ENCODE measurements around the gene LRRC8D. TPM values are rescaled to one million over a fixed set of nuclear protein-coding genes. Genes with fewer than 3 reads are reported as not detected.

Gene LRRC8D
- total and polyA plus RNA-seq, 2 of the 4 experiments (the other 2 are of a cell fraction) = 34.1 to 35.3 TPM

GRCh38 chr1:89837510-89837909 lies 16.7 kb downstream of the LRRC8D start:
- H3K4me3 ChIP-seq (ENCODE audit: insufficient read depth, low read depth, low read length) = no peak overlapping the region
- H4K20me1 ChIP-seq (ENCODE audit: insufficient read depth, low read length) = peaks cover 4% of the 10 kb centered on the region; the same call in 1 of the 2 replicates
- no peaks in the 10 kb centered on the region for H3K79me1 ChIP-seq (ENCODE audit: low read depth in 1 of 2, low read length in 2 of 2)
- no peak overlapping the region for H2AFZ ChIP-seq (replicated peaks; ENCODE audit: low read length, poor library complexity)
- no peak overlapping the region for H2BK15ac ChIP-seq (ENCODE audit: low read depth, low read length)
- H3K9ac ChIP-seq (ENCODE audit: low read depth, low read length) = no peak overlapping the region
- no peaks in the 10 kb centered on the region for H3K9me3 ChIP-seq (ENCODE audit: control insufficient read depth, insufficient read depth, low read length)
- no peak overlapping the region for H3K4me2 ChIP-seq (ENCODE audit: low read depth, low read length)
- no peak overlapping the region for H2AK5ac ChIP-seq (ENCODE audit: low read depth, low read length)
- H2BK5ac ChIP-seq (ENCODE audit: low read depth, low read length, poor library complexity, severe bottlenecking) = no peak overlapping the region
- no peak overlapping the region for H3K18ac ChIP-seq (ENCODE audit: low read depth, low read length)
- H3K4ac ChIP-seq (ENCODE audit: low read depth, low read length) = no peak overlapping the region
- H3K36me3 ChIP-seq (ENCODE audit: control insufficient read depth, insufficient read depth, low read length) = no peaks in the 10 kb centered on the region
- 0 out of 2 replicates have a peak, but pooled peaks cover 7% of the 10 kb centered on the region for H3K9me1 ChIP-seq (ENCODE audit: insufficient read depth, low read length)
- no peak overlapping the region for H2BK120ac ChIP-seq (ENCODE audit: low read depth, low read length)
- H4K91ac ChIP-seq (ENCODE audit: insufficient read depth, low read depth, low read length) = no peak overlapping the region
- H4K5ac ChIP-seq (ENCODE audit: low read depth, low read length) = no peak overlapping the region
- CTCF ChIA-PET = no interaction called here
- H3K56ac ChIP-seq (ENCODE audit: extremely low read depth, insufficient read depth, low read length) = no peak overlapping the region
- H3K4me1 ChIP-seq (ENCODE audit: control insufficient read depth, insufficient read depth, low read length) = peaks cover 6% of the 10 kb centered on the region
- BruUV-seq (replicated peaks) = no TSS peak
- H3K14ac ChIP-seq (replicated peaks; ENCODE audit: low read depth, low read length) = no peak overlapping the region
- POLR2A ChIA-PET (ENCODE audit: unreplicated experiment) = no interaction called here
- no peak for DNase-seq
- intact Hi-C loops (cut with micrococcal nuclease) (no loop called here), in situ Hi-C loops (cut with MboI; ENCODE audit: low sequenced_read_pairs) (no loop called here), dilution Hi-C loops (cut with HindIII; ENCODE audit: low sequenced_read_pairs, unreplicated experiment) (no loop called here)
- no peaks in the 10 kb centered on the region for H3K27me3 ChIP-seq (ENCODE audit: control insufficient read depth, insufficient read depth, low read length)
- H2BK20ac ChIP-seq (ENCODE audit: low read depth, low read length) = no peak overlapping the region
- TF ChIP-seq MAFK (IDR thresholded peaks at IDR 0.05; ENCODE audit: low read depth, low read length) = no peak
- no peak for TF ChIP-seq NFE2L2 (IDR thresholded peaks at IDR 0.05; ENCODE audit: low read depth, low read length)
- TF ChIP-seq CEBPB (IDR thresholded peaks at IDR 0.05; ENCODE audit: low read depth, low read length) = no peak
- no peak for TF ChIP-seq CTCF (conservative IDR thresholded peaks at IDR 0.05; ENCODE audit: low read depth, low read length)
- TF ChIP-seq POLR2A (IDR thresholded peaks at IDR 0.05; ENCODE audit: low read depth, low read length) = no peak
- TF ChIP-seq FOS (IDR thresholded peaks at IDR 0.05; ENCODE audit: low read depth, low read length) = no peak
- TF ChIP-seq BHLHE40 (IDR thresholded peaks at IDR 0.05; ENCODE audit: low read depth, low read length) = no peak
- TF ChIP-seq RAD21 (IDR thresholded peaks at IDR 0.05; ENCODE audit: low read length) = no peak
- no peak for TF ChIP-seq USF2 (IDR thresholded peaks at IDR 0.05; ENCODE audit: low read depth, low read length)
- TF ChIP-seq SMC3 (IDR thresholded peaks at IDR 0.05; ENCODE audit: low read depth, low read length) = no peak
- no peak for TF ChIP-seq ELK1 (IDR thresholded peaks at IDR 0.05; ENCODE audit: borderline replicate concordance, low read depth, low read length)
- TF ChIP-seq MAZ (IDR thresholded peaks at IDR 0.05; ENCODE audit: borderline replicate concordance, low read depth, low read length) = no peak
- TF ChIP-seq RCOR1 (IDR thresholded peaks at IDR 0.05; ENCODE audit: insufficient replicate concordance, low read length) = no peak
- no peak for TF ChIP-seq CHD1 (IDR thresholded peaks at IDR 0.05; ENCODE audit: low read depth, low read length)
- no peak for TF ChIP-seq RFX5 (IDR thresholded peaks at IDR 0.05; ENCODE audit: low read depth, low read length)
- no peak for TF ChIP-seq MXI1 (IDR thresholded peaks at IDR 0.05; ENCODE audit: borderline replicate concordance, low read depth, low read length)
- H4K8ac ChIP-seq (ENCODE audit: low read depth in 2 of 2, low read length in 2 of 2) = no peak overlapping the region
- H2AK9ac ChIP-seq (replicated peaks; ENCODE audit: low read depth, low read length, poor library complexity) = no peak overlapping the region
- H3K27ac ChIP-seq (ENCODE audit: insufficient read depth, low read length) = no peak overlapping the region
- no peak overlapping the region for H3K23ac ChIP-seq (ENCODE audit: low read depth, low read length)
- no CpG with 5 or more reads among the region's 4 CpGs for WGBS, 2 experiments (ENCODE audit: extremely low coverage in 2 of 2, insufficient read length in 1 of 2)
- ATAC-seq (ENCODE audit: low read depth) = no peak
